GM19438 (cell line): Measurements from ENCODE around the gene SYK.

ENCODE experiments used
- ATAC-seq: cut with Tn5 transposase; IDR thresholded peaks from one replicate; pipeline ENCODE4 v1.9.1; 2021; ENCODE audit warnings: low read depth; ENCODE audit not compliant: unreplicated experiment

The SYK gene

GRCh38 chr9:90793729-90794128, 7.9 kb upstream of the SYK start:
- no peak for ATAC-seq

GRCh38 chr9:90795084-90795483, 6.5 kb upstream of the SYK start:
- no peak for ATAC-seq

GRCh38 chr9:90795871-90796317, 5.7 kb upstream of the SYK start:
- no peak for ATAC-seq

DNA sequence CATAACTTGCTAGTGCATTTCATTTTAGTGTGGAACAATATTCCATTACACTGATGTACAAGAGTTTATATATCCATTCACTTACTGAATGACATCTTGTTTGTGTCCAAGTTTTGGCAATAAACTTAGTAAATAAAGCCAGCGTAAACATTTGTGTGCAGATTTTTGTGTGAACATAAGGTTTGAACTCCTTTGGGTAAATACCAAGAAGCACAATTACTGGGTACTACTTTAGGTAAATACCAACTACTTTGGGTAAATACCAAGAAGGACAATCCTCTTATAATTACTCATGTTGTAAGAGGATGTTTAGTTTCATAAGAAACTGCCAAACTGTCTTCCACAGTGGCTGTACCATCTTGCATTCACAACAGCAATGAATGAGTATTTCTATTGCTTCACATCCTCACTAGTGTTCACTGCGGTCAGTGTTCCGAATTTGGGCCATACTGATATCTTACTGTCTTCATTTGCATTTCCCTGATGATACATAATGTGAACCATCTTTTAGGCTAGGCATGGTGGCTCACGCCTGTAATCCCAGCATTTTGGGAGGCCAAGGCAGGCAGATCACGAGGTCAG, 2.3 kb upstream of the SYK start:
- ATAC-seq = no peak

DNA sequence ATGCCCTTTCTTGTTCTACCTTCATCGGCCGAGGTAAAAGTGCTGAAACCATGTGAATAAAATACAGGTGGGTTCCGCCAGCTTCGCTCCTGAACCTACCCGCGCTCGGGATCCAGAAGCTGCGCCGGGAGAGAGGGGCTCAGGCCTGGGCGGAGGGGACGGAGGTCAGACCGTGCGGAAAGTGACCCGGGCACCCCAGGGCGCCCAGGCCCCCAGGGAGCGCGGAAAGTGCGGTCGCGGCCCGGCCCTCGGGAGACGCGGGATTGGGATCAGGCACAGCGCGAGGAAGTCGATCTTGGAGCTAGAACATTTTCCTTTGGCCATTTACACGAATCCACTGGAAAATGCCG, 329 bp downstream of the SYK start:
- peak; percentile 23 for ATAC-seq

GRCh38 chr9:90802386-90802985, 867 bp downstream of the SYK start:
- no peak for ATAC-seq

DNA sequence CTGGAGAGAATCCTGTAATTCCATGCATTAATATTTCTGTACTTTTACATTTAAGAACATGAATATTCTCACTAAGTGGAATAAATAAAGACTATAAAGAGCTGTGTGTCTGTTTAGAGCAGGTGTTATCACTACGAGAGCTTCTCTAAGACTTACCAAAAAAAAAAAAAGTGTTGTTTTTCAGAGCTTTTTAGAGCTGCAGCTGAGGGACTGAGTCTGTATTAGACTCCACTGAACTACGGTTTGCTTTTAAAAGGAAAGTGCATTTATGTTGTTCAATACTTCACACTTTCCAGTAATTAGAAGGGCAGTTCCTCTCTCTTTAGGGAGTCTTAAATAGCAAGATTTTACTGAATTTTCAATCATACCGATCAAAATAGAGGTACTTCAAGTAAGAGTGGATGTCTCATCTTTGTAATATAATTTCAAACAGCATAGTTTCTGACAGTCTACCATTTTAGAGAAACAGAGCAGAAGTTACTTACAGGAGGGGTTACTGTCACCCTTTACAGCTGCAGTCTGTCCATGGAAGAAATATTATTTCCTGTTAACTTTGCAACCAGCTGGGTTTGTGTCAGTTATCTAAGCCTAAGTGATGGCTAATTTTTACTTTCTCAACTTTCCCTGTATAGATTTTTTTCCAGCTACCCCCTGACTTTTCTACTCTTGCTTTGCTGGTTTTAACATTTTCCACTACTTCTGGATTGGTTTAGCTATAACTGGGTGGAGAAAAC, 2.4 kb downstream of the SYK start:
- ATAC-seq = no peak

GRCh38 chr9:90805006-90805996, 3.7 kb downstream of the SYK start:
- ATAC-seq = no peak

- no peak for ATAC-seq
These were observed 5.4 kb downstream of the SYK start for GRCh38 chr9:90807006-90807405.

GRCh38 chr9:90808398-90808797, 6.8 kb downstream of the SYK start:
- ATAC-seq = no peak

DNA sequence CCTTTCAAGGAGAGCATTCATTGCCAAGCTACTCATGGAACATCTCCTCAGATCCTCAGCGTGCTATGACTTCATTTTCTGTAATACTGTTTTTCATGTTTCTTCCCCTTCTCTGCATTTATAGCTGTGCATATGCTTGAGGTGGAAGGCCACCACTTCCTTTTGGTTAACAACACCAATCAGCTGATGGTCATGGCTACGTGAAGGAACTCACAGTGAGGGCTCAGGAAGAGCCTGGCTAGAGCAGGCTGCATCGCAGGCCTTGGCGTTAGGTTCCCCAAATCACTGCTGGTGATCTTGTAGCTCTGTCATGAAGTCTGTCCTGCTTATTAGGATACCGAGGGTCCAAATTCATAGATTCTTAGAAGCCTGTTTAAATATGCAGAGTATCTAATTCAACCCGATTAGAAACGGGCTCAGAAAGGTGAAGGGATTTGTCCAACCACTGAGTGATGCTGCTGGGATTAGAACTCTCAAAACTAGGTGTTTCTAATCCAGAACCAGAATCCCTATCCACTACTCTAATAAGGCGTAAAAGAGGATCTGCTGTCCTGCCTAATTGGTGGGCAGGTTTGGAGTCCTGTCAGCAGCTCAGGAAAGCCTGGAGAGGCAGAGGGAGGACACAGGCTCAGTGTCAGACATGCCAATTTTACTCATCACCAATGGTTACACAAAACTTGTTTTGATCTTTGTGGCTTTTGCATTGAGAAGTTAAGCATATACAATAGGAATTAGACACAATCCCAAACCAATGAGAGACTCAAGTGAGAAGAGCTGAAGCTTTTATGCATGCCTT, 7.5 kb downstream of the SYK start:
- no peak for ATAC-seq

- ATAC-seq = no peak
These were observed 9.1 kb downstream of the SYK start for GRCh38 chr9:90810691-90811090.

- no peak for ATAC-seq
These were observed 11.4 kb downstream of the SYK start for GRCh38 chr9:90813046-90813445.

- no peak for ATAC-seq
These were observed 11.9 kb downstream of the SYK start for GRCh38 chr9:90813523-90813922.

- ATAC-seq = no peak
These were observed 12.7 kb downstream of the SYK start for GRCh38 chr9:90814355-90814754.

- ATAC-seq = peak; percentile 49
These were observed 13.7 kb downstream of the SYK start for GRCh38 chr9:90815183-90815943.

- ATAC-seq = no peak
These were observed 14.3 kb downstream of the SYK start for GRCh38 chr9:90815944-90816357.

DNA sequence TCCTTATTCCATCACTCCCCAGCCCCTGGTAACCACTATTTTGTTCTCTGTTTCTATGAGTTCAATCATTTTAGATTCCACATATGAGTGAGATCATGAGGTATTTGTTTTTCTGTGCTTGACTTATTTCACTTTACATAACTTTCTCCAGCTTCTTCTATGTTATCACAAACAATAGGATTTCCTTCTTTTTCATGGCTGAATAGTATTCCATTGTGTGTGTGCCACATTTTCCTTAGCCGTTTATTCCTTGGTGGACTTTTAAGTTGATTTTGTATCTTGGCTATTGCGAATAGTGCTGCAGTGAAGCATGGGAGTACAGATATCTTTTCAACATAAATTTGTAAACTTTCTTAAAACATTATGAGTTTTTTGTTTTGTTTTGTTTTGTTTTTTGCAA, 15.1 kb downstream of the SYK start:
- no peak for ATAC-seq

DNA sequence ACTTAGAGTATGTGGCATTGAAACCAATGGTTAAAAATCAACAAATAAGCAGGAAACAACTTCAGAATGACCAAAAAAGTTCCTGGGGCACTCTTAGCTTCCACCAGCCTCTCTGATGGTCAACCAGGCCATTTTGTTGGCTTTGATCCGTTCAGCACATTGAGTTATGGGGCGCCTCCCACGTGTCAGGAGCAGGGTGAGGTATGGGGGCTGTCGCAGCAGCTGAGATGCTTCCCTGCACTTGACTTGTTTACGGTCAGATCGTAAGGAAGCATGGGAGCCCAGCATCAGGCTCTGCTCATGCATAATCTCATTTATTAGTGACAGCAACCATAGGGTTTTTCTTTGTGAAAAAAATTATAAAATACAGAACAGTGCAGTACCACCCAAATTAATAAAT, 16.7 kb downstream of the SYK start:
- ATAC-seq = no peak
